ENCODE results near the gene MYH9.

DNA sequence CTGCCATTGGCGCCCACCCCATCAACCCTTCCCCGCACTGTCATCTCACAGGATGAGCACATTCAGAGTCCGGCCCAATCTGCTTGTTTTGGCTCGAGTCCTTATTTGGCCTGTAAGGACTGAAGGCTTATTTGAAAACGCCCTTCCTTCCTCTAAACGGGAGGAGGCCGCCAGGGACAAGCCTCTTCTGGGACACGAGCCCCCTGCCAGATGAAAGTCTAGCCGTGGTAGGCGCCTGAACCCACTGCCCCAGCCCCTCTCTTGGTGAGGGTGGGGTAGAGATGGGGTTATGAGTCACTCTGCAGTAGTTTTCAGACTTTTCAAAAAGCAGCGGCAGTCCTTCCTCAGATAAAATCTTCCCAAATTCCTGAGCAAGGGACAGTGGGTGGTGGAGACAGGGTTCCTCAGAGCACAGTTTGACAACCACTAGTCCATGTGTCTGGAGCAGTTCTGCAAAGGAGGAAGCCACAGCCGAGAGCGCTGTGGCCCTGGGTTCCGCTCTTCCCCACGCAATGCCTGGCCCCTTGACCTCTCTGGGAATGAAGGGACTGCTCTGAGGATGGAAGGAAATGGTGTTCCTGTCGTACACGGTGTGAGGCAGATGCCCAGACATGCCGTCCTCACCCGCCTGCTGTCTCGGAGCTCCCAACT is 57.0 kb downstream of the MYH9 start:
- TF ChIP-seq, protein P1, sequence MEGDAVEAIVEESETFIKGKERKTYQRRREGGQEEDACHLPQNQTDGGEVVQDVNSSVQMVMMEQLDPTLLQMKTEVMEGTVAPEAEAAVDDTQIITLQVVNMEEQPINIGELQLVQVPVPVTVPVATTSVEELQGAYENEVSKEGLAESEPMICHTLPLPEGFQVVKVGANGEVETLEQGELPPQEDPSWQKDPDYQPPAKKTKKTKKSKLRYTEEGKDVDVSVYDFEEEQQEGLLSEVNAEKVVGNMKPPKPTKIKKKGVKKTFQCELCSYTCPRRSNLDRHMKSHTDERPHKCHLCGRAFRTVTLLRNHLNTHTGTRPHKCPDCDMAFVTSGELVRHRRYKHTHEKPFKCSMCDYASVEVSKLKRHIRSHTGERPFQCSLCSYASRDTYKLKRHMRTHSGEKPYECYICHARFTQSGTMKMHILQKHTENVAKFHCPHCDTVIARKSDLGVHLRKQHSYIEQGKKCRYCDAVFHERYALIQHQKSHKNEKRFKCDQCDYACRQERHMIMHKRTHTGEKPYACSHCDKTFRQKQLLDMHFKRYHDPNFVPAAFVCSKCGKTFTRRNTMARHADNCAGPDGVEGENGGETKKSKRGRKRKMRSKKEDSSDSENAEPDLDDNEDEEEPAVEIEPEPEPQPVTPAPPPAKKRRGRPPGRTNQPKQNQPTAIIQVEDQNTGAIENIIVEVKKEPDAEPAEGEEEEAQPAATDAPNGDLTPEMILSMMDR (conservative IDR thresholded peaks at IDR 0.05): no peak
- TF ChIP-seq EZH2 (IDR thresholded peaks at IDR 0.05; ENCODE audit: low read depth): no peak
